Fibroblast of lung (primary cell): ENCODE measurements around the gene DAGLB. TPM values are rescaled to one million over a fixed set of nuclear protein-coding genes. Genes with fewer than 3 reads are reported as not detected.

Experiments used
- DNase-seq, 2 donors: peaks; one replicate each; pipeline versions ENCODE4 v3.0.0 to v3.0.0-alpha.2; 2010; ENCODE audit warnings: low read depth in 2 of 2
- H2AFZ ChIP-seq: 2 replicates; pipeline ENCODE4 v1.5.1; 2012; ENCODE audit warnings: low read length, control low read depth, inconsistent platforms
- H3K27ac ChIP-seq: 2 replicates; pipeline ENCODE4 v1.5.1; 2011; ENCODE audit warnings: low read length, control low read depth; ENCODE audit not compliant: insufficient read depth
- H3K27me3 ChIP-seq: 2 replicates; pipeline ENCODE4 v1.5.1; 2011; ENCODE audit warnings: mild to moderate bottlenecking, low read length; ENCODE audit not compliant: control insufficient read depth, insufficient read depth
- H3K36me3 ChIP-seq: 2 replicates; pipeline ENCODE4 v1.5.1; 2011; ENCODE audit warnings: low read length; ENCODE audit not compliant: control insufficient read depth, insufficient read depth
- H3K4me1 ChIP-seq: 2 replicates; pipeline ENCODE4 v1.5.1; 2011; ENCODE audit warnings: low read length; ENCODE audit not compliant: control insufficient read depth, insufficient read depth; ENCODE audit errors: extremely low read depth
- H3K4me2 ChIP-seq: 2 replicates; pipeline ENCODE4 v1.5.1; 2011; ENCODE audit warnings: low read length, control low read depth; ENCODE audit not compliant: insufficient read depth; ENCODE audit errors: extremely low read depth
- H3K4me3 ChIP-seq, 4 experiments: fragments of 200-600 bp in 1 of 4; sonication (generic) in 1 of 4; replicated peaks in 1 of 4; 2 replicates each; pipeline ENCODE4 v1.5.1; 2011 to 2016; ENCODE audit warnings: low read length in 4 of 4, low read depth in 3 of 4, mild to moderate bottlenecking in 3 of 4, control low read depth in 2 of 4, inconsistent platforms in 1 of 4, mixed read lengths in 1 of 4; ENCODE audit not compliant: insufficient read depth in 1 of 4; ENCODE audit errors: control extremely low read depth in 1 of 4
- H3K79me2 ChIP-seq: 2 replicates; pipeline ENCODE4 v1.5.1; 2012; ENCODE audit warnings: mild to moderate bottlenecking, low read length, inconsistent platforms; ENCODE audit not compliant: control insufficient read depth, insufficient read depth
- H3K9ac ChIP-seq: 2 replicates; pipeline ENCODE4 v1.5.1; 2011; ENCODE audit warnings: mild to moderate bottlenecking, low read length, control low read depth; ENCODE audit not compliant: insufficient read depth
- H3K9me3 ChIP-seq: 2 replicates; pipeline ENCODE4 v1.5.1; 2012; ENCODE audit warnings: low read depth, low read length; ENCODE audit not compliant: control insufficient read depth, insufficient read depth
- H4K20me1 ChIP-seq: 2 replicates; pipeline ENCODE4 v1.5.1; 2011; ENCODE audit warnings: low read length; ENCODE audit not compliant: control insufficient read depth, insufficient read depth; ENCODE audit errors: extremely low read depth
- CTCF ChIP-seq, 2 donors: IDR thresholded peaks in 1 of 2; conservative IDR thresholded peaks in 1 of 2; 1 replicate in 1 of 2; 2 replicates in 1 of 2; pipeline ENCODE4 v1.5.1; 2011 to 2012; ENCODE audit warnings: low read length in 2 of 2, control low read depth in 1 of 2, inconsistent platforms in 1 of 2, low read depth in 1 of 2, mild to moderate bottlenecking in 1 of 2
- EZH2 ChIP-seq: IDR thresholded peaks from 2 replicates; pipeline ENCODE4 v1.5.1; 2012; ENCODE audit warnings: low read length, control low read depth, mild to moderate bottlenecking; ENCODE audit errors: missing control alignments
- polyA plus RNA-seq, 2 donors: library from polyadenylated mRNA; depleted of rRNA in 1 of 2; stranded (reverse) in 1 of 2; unstranded in 1 of 2; fragments of >200 nt; gene quantifications; 2 replicates each; pipeline ENCODE4 v1.2.1, GENCODE V29; 2011 to 2012; ENCODE audit warnings: missing spikeins in 1 of 2
- total RNA-seq: library from RNA; depleted of rRNA; stranded (reverse); fragments of >200 nt; gene quantifications from 2 replicates; pipeline ENCODE4 v1.2.1, GENCODE V29; 2014

Gene DAGLB
- total and polyA plus RNA-seq, 2 donors (not counting 1 experiment from before 2014, with no cell fraction given) = 17.3 to 22.6 TPM

- Histone ChIP-seq H2AFZ (no peak overlapping the region), H3K9ac (no peak overlapping the region), H3K79me2 (peaks cover 91% of the 10 kb centered on the region), H3K27ac (peak overlapping the region; percentile 77), H3K27me3 (no peaks in the 10 kb centered on the region), H3K4me1 (peaks cover 15% of the 10 kb centered on the region), H3K9me3 (no peaks in the 10 kb centered on the region), H3K36me3 (peaks cover 10% of the 10 kb centered on the region), H4K20me1 (peaks cover 5% of the 10 kb centered on the region), H3K4me2 (no peak overlapping the region), H3K4me3 (peak overlapping the region in 1 of 4 experiments; percentile 5)
- DNase-seq = no peak
- TF ChIP-seq EZH2 = no peak
- no peak for TF ChIP-seq CTCF (conservative IDR thresholded peaks at IDR 0.05 in 1 of 2, IDR thresholded peaks at IDR 0.05 in 1 of 2; ENCODE audit: low read depth in 1 of 2, low read length in 2 of 2)
Measured at GRCh38 chr7:6394114-6394513, 53.6 kb downstream of the DAGLB start.

GRCh38 chr7:6393667-6394056 is 54.1 kb downstream of the DAGLB start:
- H3K9ac ChIP-seq = no peak overlapping the region
- no peak for TF ChIP-seq EZH2
- no peak for TF ChIP-seq CTCF (conservative IDR thresholded peaks at IDR 0.05 in 1 of 2, IDR thresholded peaks at IDR 0.05 in 1 of 2; ENCODE audit: low read depth in 1 of 2, low read length in 2 of 2)
- peaks cover 5% of the 10 kb centered on the region for H4K20me1 ChIP-seq

DNA sequence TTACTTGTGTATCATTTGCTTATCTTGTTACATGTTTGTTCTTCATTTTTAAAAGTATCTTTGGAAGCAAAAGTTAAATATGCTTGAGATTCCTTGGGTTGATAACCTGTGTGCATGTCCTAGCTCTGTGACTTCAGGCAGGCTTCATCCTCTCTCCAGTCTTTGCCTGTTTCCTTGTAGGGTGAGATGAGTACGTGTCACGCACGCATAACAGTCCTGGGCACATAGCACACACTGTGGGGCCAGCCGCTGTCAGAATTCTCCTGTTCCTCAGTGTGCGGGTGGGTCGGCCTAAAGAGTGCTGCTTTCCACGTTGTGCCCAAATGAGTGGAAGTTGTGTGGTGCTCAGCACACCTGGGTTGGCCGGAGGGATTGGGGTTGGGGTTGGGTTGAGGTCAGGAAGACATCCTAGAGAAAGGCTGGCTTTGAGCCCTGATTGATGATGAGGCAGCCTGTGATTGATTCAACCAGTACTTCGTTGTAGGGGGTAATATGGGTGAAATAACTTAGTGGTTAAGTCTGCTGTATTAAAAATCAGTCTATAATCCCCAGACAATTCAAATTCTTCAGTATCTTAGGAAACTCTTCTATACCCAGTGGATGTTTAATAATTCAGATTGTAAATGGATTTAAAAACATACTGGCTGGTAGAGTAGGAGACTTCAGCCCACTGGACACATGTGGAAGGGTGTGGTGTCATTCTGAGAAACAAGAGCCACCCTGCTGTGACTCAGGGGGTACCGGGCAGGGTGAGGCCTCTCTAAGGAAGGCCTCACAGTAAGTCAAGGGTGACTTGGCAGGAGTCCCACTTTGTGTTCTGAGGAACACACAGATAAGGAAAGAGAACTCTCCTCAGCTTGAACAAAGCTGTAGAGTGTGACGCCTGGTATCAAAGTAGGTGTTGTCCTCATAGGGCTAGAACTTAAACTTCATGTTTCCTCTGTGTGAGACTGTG is 54.8 kb downstream of the DAGLB start:
- peaks cover 91% of the 10 kb centered on the region for H3K79me2 ChIP-seq
- H3K4me2 ChIP-seq = peak overlapping the region; percentile 54
- H3K27ac ChIP-seq = peak overlapping the region; percentile 77
- H3K27me3 ChIP-seq = no peaks in the 10 kb centered on the region
- H3K9ac ChIP-seq = peak overlapping the region; percentile 31
- H3K36me3 ChIP-seq = peaks cover 16% of the 10 kb centered on the region
- TF ChIP-seq EZH2 = no peak
- no peak overlapping the region for H2AFZ ChIP-seq
- H3K9me3 ChIP-seq = no peaks in the 10 kb centered on the region
- peaks cover 5% of the 10 kb centered on the region for H4K20me1 ChIP-seq
- H3K4me3 ChIP-seq = peak overlapping the region in 1 of 4 experiments; percentile 3
- peak; percentile 75 to 94 for DNase-seq
- H3K4me1 ChIP-seq = peaks cover 15% of the 10 kb centered on the region

More at GRCh38 chr7:6393667-6394056, 54.1 kb downstream of the DAGLB start:
- peaks cover 12% of the 10 kb centered on the region for H3K36me3 ChIP-seq
- H3K79me2 ChIP-seq = peaks cover 91% of the 10 kb centered on the region
- H3K4me1 ChIP-seq = peaks cover 15% of the 10 kb centered on the region
- peak overlapping the region; percentile 54 for H3K4me2 ChIP-seq
- H2AFZ ChIP-seq = no peak overlapping the region
- H3K9me3 ChIP-seq = no peaks in the 10 kb centered on the region
- H3K27ac ChIP-seq = peak overlapping the region; percentile 77
- peak overlapping the region in 1 of 4 experiments; percentile 5 for H3K4me3 ChIP-seq
- no peak for DNase-seq
- H3K27me3 ChIP-seq = no peaks in the 10 kb centered on the region
